ENCODE measurements around the gene ASF1A.

- TF ChIP-seq POLR2A (IDR thresholded peaks at IDR 0.05; ENCODE audit: low read length) (no peak), GATA1 (IDR thresholded peaks at IDR 0.05; ENCODE audit: low read depth, low read length) (no peak)
Measured at GRCh38 chr6:118895859-118896258, 1.9 kb downstream of the ASF1A start.

Measured in erythroblast (primary cell).